ENCODE data around the gene CRB2. TPM values are rescaled to one million over a fixed set of nuclear protein-coding genes. Genes with fewer than 3 reads are reported as not detected.

CRB2 gene
- total and polyA plus RNA-seq, 2 of the 4 experiments (the other 2 are of a cell fraction), result not detected

DNA sequence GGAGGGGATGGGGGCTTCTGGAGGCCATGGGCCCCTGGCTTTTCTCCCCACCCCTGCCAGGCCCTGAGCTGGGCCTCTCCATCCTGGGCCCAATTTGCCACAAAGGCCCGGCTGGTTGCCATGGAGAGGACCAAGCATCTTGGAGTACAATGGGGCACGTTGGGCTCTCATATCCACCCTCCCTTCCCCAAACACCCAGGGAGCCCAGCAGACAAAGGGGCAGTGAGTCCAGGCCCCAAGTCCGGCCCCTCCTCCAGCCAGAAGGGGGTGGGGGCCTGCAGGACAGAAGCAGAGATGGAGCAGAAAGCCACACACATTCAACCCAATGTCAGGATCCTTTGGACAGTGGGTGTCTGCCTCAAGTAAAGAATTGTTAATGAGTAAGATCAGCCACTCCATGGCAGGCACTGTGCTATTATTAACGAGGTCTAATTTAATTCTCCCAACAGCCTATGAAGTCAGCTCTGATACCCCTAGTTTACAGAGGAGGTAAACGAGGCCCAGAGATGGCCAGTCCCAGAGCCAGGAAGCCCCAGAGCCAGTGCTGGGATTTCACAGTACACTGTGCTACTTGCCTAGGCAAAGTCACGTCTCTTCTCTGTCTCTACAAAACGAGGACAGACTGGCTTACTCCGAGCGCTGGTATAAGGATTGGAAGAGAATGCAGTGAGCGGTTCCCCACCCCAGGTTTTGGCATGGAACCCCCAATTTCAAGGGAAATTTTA is 2.3 kb downstream of the CRB2 start:
- H3K9ac ChIP-seq (ENCODE audit: low read depth, low read length), result no peak overlapping the region
- no CpG with 5 or more reads among the region's 10 CpGs for WGBS, 2 experiments (ENCODE audit: extremely low coverage in 2 of 2, insufficient read length in 1 of 2)
- H2AK5ac ChIP-seq (ENCODE audit: low read depth, low read length), result no peak overlapping the region
- no peak overlapping the region for H2AK9ac ChIP-seq (replicated peaks; ENCODE audit: low read depth, low read length, poor library complexity)
- H4K20me1 ChIP-seq (ENCODE audit: insufficient read depth, low read length), result no peaks in the 10 kb centered on the region
- no peaks in the 10 kb centered on the region for H3K9me1 ChIP-seq (ENCODE audit: insufficient read depth, low read length)
- no peak overlapping the region for H4K91ac ChIP-seq (ENCODE audit: insufficient read depth, low read depth, low read length)
- ChIA-PET CTCF (no interaction called here), POLR2A (ENCODE audit: unreplicated experiment) (no interaction called here)
- in situ Hi-C loops (cut with MboI; ENCODE audit: low sequenced_read_pairs), result no loop called here
- dilution Hi-C loops (cut with HindIII; ENCODE audit: low sequenced_read_pairs, unreplicated experiment), result no loop called here
- H3K4me2 ChIP-seq (ENCODE audit: low read depth, low read length), result no peak overlapping the region
- no peak overlapping the region for H2AFZ ChIP-seq (replicated peaks; ENCODE audit: low read length, poor library complexity)
- intact Hi-C loops (cut with micrococcal nuclease), result loop anchor here (10.0 kb wide), 2 partner anchors 354 to 514 kb away; no protein-coding TSS in a partner anchor
- H3K9me3 ChIP-seq (ENCODE audit: control insufficient read depth, insufficient read depth, low read length), result no peaks in the 10 kb centered on the region
- no peak overlapping the region for H3K14ac ChIP-seq (replicated peaks; ENCODE audit: low read depth, low read length)
- DNase-seq (no peak), ATAC-seq (ENCODE audit: low read depth) (no peak)
- no peak for TF ChIP-seq CHD1 (IDR thresholded peaks at IDR 0.05; ENCODE audit: low read depth, low read length)
- TF ChIP-seq ELK1 (IDR thresholded peaks at IDR 0.05; ENCODE audit: borderline replicate concordance, low read depth, low read length), result no peak
- TF ChIP-seq MAZ (IDR thresholded peaks at IDR 0.05; ENCODE audit: borderline replicate concordance, low read depth, low read length), result no peak
- TF ChIP-seq SMC3 (IDR thresholded peaks at IDR 0.05; ENCODE audit: low read depth, low read length), result no peak
- no peak overlapping the region for H3K56ac ChIP-seq (ENCODE audit: extremely low read depth, insufficient read depth, low read length)
- H2BK5ac ChIP-seq (ENCODE audit: low read depth, low read length, poor library complexity, severe bottlenecking), result no peak overlapping the region
- no peaks in the 10 kb centered on the region for H3K36me3 ChIP-seq (ENCODE audit: control insufficient read depth, insufficient read depth, low read length)
- H3K23ac ChIP-seq (ENCODE audit: low read depth, low read length), result no peak overlapping the region
- H4K5ac ChIP-seq (ENCODE audit: low read depth, low read length), result no peak overlapping the region
- no peak overlapping the region for H2BK120ac ChIP-seq (ENCODE audit: low read depth, low read length)
- peaks cover 8% of the 10 kb centered on the region; the same call in 1 of the 2 replicates for H3K4me1 ChIP-seq (ENCODE audit: control insufficient read depth, insufficient read depth, low read length)
- H2BK20ac ChIP-seq (ENCODE audit: low read depth, low read length), result no peak overlapping the region
- no peak overlapping the region for H4K8ac ChIP-seq (ENCODE audit: low read depth in 2 of 2, low read length in 2 of 2)
- no peak overlapping the region for H3K27ac ChIP-seq (ENCODE audit: insufficient read depth, low read length)
- no peaks in the 10 kb centered on the region for H3K79me1 ChIP-seq (ENCODE audit: low read depth in 1 of 2, low read length in 2 of 2)
- peaks cover 36% of the 10 kb centered on the region for H3K27me3 ChIP-seq (ENCODE audit: control insufficient read depth, insufficient read depth, low read length)
- no TSS peak for BruUV-seq (replicated peaks)
- no peak overlapping the region for H2BK15ac ChIP-seq (ENCODE audit: low read depth, low read length)
- H3K18ac ChIP-seq (ENCODE audit: low read depth, low read length), result no peak overlapping the region
- no peak overlapping the region for H3K4ac ChIP-seq (ENCODE audit: low read depth, low read length)
- H3K4me3 ChIP-seq (ENCODE audit: insufficient read depth, low read depth, low read length), result no peak overlapping the region

Data from IMR-90 (cell line).